ACHN (cell line): ENCODE measurements around the gene SPPL2A.
"Not testable (repeated sequence)": the region's sequence is repeated elsewhere in the genome, so short reads cannot be mapped to it uniquely, and the experiment has no call there.

Experiments used
- DNase-seq: peaks from one replicate; pipeline ENCODE4 v3.0.0-alpha.2; 2015
- in situ Hi-C: cut with HindIII; loops from 2 replicates; pipeline ENCODE4 v1.10.0; 2017; ENCODE audit warnings: low sequenced_read_pairs, low pct_ligation_motif_present, low pct_unique_long_range_greater_than_20kb

The SPPL2A gene, protein sequence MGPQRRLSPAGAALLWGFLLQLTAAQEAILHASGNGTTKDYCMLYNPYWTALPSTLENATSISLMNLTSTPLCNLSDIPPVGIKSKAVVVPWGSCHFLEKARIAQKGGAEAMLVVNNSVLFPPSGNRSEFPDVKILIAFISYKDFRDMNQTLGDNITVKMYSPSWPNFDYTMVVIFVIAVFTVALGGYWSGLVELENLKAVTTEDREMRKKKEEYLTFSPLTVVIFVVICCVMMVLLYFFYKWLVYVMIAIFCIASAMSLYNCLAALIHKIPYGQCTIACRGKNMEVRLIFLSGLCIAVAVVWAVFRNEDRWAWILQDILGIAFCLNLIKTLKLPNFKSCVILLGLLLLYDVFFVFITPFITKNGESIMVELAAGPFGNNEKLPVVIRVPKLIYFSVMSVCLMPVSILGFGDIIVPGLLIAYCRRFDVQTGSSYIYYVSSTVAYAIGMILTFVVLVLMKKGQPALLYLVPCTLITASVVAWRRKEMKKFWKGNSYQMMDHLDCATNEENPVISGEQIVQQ

DNA sequence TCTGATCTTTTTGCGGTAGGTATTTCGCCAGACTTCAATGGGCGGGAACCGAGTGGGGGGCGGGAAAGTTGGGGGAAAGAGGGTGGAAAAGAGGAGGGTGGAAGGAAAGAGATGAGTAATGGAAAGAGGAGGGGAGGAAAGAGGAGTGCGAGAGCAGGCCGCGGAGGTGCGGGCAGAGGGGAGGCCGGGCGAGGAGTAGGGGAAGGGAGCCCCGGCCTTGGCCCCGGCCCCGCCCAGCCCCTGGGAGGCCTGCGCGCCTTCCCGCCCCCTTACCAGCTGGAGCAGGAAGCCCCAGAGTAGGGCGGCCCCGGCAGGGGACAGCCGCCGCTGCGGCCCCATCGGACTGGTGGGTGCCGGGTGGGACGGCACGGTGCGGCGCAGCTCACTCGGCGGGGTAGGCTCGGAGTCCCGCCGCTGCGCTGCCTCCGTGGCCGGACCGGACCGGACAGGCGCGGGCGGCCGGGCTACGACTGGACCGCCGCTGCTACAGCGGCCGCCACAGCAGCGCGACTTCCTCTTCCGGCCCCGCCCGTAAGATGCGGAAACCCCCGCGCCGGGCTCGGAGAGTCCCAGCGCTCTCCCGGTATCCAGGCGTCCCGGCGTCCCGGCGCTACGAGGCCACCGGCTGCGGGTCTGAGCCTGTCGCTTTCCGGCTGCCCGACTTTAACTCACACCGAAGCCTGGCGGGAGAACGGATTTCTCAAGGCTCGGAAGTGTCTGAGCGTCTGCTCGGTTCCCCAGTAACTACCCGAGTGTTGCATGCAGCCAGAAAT, at the start of gene SPPL2A:
SPPL2A (minus strand) TSS at position 512 of the 773 bp plus-strand sequence; CDS start at position 339, 173 bp downstream.
- peak; percentile 90 for DNase-seq
- in situ Hi-C loops, result no loop called here

DNA sequence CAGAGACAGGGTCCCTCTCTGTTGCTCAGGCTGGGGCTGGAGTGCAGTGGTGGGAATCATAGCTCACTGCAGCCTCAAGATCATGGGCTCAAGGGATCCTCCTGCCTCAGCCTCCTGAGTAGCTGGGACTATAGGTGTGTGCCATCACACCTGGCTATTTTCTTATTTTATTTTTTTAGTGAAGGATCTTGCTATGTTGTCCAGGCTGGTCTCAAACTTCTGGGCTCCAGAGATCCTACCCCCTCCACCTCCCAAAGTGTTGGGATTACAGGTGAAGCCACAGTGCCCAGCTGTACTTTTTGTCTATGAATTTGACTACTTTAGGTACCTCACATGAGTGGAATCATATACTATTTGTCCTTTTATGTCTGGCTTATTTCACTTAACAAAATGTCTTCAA, 49.1 kb upstream of the SPPL2A start:
- in situ Hi-C loops, result no loop called here
- DNase-seq, result no peak

DNA sequence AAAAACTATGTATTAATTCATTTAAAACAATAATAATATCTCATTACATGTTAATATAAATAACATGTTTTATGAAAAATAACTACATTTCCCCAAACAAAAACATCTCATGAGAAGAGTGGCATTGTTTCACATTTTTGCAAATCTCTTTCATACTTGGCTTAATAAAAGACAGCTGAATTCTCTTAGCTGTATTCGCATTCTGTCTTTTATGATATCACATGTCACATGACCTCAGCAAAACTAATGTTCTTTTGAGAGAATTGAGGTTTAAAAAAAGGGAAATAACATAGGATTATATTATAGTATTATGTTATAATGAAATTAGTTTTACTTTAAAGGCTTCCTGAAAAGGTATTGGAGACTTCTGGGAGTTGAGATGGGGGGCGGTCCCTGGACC, 48.4 kb upstream of the SPPL2A start:
- DNase-seq, result no peak
- in situ Hi-C loops, result no loop called here

DNA sequence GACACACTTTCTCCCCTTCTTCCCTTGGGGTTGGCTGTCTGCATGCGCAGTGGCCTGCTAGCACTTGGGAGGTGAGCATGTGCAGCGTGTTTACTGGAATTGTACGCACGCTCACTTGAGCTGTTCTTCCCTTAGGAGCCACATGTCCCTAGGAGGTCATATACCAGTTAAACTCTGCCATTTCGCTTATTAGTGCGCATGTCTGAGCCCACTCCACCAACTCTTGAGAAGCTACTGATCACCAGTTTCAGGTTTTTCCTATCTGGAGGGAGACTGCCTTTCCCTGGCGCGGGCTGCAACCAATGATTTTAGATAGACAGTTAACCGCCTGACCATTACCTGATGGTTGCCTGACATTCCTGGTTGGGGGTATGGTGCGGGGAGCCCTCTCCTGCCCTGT, 47.6 kb upstream of the SPPL2A start:
- in situ Hi-C loops, result no loop called here
- no peak for DNase-seq

DNA sequence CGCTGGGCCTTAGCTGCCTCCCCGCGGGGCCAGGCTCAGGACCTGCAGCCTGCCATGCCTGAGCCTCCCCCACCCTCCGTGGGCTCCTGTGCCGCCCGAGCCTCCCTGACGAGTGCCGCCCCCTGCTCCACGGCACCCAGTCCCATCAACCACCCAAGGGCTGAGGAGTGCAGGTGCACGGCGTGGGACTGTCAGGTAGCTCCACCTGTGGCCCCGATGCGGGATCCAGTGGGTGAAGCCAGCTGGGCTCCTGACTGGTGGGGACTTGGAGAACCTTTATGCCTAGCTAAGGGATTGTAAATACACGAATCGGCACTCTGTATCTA, 46.6 kb upstream of the SPPL2A start:
- in situ Hi-C loops, result not testable (repeated sequence)

DNA sequence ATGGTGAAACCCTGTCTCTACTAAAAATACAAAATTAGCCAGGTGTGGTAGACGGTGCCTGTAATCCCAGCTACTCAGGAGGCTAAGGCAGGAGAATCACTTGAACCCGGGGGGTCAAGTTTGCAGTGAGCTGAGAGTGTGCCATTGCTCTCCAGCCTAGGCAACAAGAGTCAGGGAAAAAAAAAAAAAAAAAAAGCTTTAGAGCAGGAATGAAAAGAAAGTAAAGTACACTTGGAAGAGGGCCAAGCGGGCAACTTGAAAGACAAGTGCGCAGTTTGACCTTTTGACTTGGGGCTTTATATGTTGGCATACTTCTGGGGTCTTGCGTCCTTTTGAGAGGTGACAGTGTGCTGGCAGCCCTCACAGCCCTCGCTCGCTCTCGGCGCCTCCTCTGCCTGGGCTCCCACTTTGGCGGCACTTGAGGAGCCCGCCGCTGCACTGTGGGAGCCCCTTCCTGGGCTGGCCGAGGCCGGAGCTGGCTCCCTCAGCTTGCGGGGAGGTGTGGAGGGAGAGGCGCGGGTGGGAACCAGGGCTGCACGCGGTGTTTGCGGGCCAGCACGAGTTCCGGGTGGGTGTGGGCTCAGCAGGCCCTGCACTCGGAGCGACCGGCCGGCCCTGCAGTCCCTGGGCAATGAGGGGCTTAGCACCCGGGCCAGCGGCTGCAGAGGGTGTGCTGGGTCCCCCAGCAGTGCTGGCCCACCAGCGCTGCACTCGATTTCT, 46.1 kb upstream of the SPPL2A start:
- in situ Hi-C loops, DNase-seq: not testable (repeated sequence)

More for the DNA sequence above, 46.6 kb upstream of the SPPL2A start:
- DNase-seq, result not testable (repeated sequence)

DNA sequence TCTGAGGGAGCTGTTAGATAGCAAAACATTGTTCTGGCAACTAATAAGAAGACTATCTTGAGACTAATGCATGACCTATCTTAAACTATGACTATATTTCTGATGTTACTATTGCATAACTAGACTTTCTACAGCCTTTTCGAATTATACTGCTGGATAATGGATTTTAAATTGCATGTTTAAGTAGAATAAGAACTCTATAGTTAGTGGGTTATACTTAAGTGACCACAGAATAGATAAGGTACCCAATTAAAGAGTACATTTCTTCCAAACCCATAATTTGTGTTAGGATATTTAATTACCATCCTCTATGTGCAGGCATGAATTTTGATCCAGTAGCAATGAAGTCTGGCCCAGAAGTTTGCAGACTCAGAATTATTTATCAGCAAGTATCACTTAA, 44.6 kb upstream of the SPPL2A start:
- in situ Hi-C loops, result no loop called here
- no peak for DNase-seq

DNA sequence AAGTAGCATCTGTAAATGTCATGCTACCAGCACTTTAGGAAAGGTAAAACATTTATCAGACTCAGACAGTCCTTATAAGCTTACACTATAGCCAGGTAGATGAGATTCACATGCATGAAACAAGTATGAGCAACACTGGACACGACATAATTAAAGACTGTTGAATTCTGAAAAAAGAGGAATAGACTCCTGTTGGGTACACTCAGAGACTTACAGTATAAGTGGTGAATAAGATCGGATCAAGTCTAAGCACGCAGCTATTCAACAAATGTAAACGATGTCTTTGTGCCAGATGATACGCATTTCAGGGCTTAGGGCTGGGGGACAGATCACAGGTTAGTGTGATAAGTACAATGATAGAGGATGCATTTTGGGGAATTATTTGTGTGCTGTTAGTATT, 43.2 kb upstream of the SPPL2A start:
- in situ Hi-C loops, result no loop called here
- DNase-seq, result no peak

DNA sequence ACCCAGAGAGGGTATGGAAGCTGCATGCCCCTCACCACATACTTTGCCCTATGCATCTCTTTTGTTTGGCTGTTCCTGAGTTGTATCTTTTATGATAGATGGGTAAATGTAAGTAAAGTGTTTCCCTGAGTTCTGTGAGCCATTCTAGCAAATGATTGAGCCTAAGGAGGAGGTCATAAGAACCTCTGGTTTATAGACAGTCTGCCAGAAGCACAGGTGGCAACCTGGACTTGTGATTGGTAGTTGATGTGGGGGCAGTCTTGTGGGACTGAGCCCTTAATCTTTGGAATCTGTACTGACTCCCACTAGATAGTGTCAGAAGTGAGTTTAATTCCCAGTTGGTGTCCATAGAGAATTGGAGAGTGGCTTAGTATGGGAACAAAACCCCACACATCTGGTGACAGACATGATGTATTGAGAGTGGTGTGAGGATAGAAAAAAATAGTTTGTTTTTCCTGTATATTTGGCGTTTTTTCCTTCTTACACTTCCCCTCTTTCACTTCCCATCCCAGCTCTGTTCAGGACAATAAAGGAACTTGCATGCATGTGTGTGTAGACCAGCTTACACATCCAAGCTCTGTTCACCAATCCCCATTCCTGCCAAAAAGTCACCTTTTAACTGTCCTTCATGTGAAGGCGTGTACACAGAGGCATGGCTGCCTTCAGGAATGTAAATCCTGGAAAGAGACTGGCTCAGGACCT, 38.1 kb upstream of the SPPL2A start:
- DNase-seq, result no peak
- in situ Hi-C loops, result no loop called here

DNA sequence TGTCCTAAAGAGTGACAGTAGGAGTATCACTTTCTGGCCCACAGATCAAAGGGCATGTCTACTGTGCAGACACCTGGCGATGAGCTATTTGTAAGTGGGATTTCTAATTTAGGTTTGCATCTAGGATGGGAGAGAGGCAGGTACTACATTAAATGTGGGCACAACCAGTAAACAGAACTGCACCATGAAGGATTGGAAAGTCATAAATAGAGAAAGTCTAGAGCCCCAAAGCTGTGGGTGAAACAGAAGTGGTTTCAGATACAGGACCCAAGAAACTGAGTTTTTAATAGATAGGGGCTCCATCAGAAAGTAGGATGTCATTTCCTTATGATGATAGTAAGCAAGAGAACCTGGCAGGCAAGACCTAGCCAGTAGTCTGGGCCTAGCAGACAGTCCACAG, 35.2 kb upstream of the SPPL2A start:
- in situ Hi-C loops, result no loop called here
- no peak for DNase-seq

DNA sequence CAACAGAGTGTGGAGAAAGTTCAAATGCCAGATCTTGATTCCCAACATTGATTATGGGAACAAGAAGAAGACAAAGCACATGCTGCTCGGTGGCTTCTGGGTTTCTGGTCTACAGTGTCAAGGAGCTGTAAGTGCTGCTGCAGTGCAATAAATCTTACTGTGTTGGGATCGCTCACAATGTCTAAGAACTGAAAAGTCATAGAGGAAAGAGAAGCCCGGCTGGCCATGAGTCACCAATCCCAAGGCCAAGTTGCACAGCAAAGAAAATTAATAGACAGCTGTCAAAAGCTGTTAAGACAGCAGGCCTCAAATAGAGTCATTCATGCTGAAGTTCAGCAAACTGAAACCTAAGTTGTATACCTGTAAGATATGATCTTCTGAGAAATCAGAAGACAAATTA, 33.2 kb upstream of the SPPL2A start:
- no peak for DNase-seq
- in situ Hi-C loops, result no loop called here

DNA sequence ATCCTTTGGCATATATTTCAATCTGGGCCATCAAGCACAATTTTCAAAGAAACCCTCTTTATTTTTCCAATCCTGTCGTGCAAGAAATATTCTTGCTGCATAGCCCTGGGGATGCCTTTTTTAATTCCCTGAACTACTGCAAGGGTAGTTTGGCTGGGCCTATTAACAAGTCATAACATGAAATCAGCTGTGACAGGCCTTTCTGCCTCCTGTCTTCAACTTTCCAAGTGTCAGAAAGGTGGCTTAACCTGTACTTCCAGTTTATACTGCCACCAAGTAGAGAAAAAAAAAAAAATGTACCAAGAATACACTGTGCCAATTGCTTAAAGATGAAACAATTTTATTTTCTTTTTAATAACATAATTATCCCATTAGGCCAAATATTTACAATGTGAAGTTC, 32.4 kb upstream of the SPPL2A start:
- in situ Hi-C loops, result no loop called here
- DNase-seq, result no peak

DNA sequence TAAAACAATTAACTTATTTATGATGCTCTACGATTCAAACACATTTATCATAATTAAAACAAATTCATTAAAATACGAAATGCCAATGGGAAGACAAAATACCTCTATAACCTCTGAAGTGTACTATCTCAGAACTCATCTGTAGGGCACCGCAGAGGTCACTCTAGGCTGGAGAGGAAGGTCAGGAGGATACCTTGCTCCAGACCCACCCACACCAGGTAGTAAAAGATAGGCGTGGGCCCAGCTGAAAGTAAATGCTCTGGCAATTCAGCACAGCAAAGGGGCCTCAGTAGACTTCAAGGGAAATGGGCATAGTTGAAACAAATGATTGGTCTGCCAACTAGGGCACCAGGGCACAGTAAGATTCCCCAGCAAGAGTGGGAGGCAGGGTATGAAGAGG, 26.0 kb upstream of the SPPL2A start:
- in situ Hi-C loops, result no loop called here
- DNase-seq, result no peak

DNA sequence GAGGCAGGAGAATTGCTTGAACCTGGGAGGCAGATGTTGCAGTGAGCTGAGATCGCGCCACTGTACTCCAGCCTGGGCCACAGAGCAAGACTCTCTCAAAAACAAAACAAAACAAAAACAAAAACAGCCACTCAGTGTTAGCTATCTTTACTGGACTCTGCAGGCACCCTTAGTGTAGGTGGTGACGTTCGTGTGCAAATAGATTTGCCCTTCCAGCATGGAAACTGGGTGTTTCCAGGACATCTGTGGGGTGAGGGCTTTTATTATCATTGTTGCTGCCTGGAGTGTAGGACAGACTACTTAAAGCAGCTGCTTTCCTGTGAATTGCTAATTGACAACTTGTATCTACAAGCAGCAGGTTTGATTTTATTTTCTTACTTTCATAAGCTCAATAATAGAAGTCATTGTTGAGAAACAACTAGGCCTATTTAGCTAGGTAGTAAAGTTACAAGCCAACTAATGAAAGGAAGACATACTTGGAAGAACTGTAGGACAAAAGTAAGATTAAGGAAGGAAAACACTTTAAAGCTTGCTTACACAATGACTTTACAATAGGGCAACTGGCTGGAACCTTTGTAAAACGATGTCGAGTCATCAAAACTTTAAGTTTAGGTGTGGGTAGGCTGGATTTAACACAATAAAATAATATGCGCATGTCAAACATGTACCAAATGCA, 25.4 kb upstream of the SPPL2A start:
- in situ Hi-C loops, result no loop called here
- DNase-seq, result no peak

DNA sequence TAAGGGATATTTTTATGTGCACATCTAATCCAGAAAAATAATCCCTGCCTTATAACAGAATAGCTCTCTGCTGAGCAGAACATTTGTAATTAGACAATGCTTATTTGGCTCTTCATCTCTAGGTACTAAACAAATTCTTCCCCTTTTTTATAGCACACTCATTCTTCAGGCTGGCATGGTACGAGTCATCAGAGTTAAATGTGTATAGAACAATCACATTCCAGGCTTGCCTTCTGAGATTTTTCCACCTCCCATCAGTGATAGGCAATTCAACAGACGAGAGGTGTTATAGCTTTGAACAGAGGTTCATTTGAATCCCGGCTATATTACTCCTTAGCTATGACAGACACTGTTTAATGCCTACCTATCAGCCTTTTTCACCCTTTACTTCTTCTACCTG, 21.4 kb upstream of the SPPL2A start:
- in situ Hi-C loops, result no loop called here
- peak; percentile 46 for DNase-seq

DNA sequence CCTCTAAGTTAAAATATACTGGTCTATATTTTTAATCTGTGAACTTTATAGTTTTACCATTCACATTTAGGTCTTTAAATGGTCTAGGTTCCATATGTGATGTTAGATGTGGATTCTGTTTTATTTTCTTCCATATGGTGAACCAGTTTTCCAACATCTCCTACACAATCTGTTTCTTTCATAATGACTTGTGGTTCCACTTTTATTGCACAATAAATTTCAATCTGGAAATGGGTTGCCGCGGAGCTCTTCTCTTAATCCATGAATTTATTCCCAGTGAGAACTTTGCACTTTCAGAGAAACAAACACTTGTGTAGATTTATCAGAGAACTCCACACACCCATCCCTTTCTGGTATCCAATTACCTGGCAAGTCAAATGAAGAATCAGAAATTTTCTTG, 20.9 kb upstream of the SPPL2A start:
- in situ Hi-C loops, result no loop called here
- no peak for DNase-seq

DNA sequence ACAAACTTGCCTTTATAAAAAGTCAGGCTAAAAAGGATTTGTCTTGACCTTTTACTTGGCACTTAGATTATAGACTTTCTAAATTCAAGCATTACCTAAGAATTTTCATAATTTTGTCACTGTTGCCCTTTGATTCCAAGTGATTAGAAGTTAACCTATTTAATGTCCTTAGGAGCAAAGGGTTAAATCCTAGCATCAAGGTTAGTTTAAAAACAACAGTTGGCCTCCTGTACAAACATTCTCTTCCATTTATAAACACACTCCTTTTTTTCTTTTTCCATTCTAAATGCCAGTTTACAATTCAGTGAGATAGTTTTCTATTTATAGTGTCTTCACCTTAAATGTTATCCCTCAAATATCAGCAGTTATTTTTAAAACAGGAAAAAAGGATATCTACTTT, 18.4 kb upstream of the SPPL2A start:
- in situ Hi-C loops, result no loop called here
- no peak for DNase-seq

DNA sequence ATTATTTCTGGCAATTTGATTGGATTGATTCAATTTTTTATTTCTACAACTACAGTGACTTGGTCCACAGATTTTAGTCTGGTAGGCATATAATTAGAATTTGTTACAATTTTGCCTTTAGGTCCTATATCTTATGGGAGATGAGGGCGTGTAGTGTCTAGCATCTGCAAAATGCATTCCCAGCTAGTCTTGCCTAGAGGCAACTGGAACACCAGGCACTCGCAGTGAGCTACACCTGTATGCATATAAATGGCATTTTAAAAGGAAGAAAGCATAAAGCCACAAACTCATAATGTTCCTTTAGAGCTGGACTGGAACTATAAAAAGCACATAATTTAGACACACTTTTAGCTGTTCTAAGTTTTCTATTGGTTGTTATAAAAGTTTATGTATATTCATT, 17.9 kb upstream of the SPPL2A start:
- in situ Hi-C loops, result no loop called here
- DNase-seq, result no peak
